Amniotic stem cell (primary cell): Measurements from ENCODE around the gene ACTR1B.
"Not testable (repeated sequence)": the region's sequence is repeated elsewhere in the genome, so short reads cannot be mapped to it uniquely, and the experiment has no call there.

Experiments used
- DNase-seq: peaks from one replicate; lab custom pipeline; 2025; lab: John Stamatoyannopoulos, UW

The ACTR1B gene

DNA sequence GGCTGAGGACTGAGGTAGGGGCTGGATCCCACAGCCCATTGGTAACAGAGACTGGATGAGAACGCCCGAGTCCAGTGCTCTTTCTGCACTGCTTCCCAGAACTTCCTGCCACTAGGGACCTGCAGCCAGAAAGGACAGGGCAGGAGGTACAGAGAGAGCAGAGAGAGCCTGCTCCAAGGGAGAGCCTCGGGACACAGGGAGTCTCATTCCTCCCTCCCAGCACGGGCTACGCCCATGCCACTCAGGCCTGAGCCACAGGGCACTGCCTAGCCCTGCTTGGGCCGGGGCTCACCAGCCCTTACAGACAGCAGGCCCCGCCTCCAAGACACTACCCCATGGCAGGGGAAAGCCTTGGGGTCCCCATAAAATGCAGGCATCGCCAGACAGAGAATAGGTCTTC is 48.1 kb downstream of the ACTR1B start:
- DNase-seq = not testable (repeated sequence)

DNA sequence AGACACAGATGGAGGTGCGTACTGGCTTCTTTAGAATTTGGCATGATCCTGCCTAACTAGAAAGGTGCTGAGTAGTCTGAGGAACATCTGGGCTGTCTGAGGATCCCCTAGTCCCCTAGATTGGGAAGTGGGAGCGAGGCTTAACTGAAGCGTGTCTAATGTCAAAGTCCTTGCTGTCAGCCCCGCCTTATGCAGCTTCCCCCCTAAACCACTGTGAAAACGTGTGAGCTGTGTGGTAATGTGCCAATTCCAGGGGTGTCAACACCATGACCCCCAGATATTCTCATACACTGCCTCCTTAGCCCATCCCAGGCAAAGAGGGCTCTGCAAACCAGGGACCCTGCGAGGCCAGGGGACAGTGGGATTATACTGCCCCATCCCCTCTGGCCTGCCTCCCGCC is 51.9 kb downstream of the ACTR1B start:
- DNase-seq = not testable (repeated sequence)

DNA sequence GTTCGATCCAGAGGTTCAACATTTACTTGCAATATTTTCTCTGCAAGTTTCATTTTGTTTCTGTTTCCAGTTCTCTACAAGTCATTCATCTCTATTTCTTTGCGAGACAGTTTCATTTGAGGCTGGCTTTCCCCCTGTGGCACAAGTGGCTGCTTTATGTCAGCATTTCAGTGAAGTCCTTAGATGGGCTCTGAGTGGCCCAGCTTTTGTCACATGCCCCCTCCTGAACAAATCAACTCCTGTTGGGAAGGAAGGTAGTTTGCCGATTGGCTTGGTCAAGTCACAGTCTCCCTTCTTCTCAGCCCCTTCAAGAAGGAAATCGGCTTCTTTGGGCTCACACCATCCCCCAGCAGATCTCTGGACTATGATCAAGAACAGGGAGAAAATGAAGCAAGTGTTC is 55.1 kb downstream of the ACTR1B start:
- DNase-seq = not testable (repeated sequence)
